K562 (cell line): ENCODE measurements around the gene MDC1. TPM values are rescaled to one million over a fixed set of nuclear protein-coding genes. Genes with fewer than 3 reads are reported as not detected.
A peak's percentile ranks its signal among the peaks of the same experiment; 100 is the strongest.

Source experiments
- CBFA2T3 ChIP-seq: fragments of 450-650 bp; IDR thresholded peaks from 2 replicates; pipeline ENCODE4 v1.6.1; 2017
- HCFC1 ChIP-seq: IDR thresholded peaks from 2 replicates; pipeline ENCODE4 v1.6.1; 2012; ENCODE audit warnings: low read depth, low read length, improper control_type of control experiment
- HDAC1 ChIP-seq, 2 experiments: fragments of 450-650 bp; IDR thresholded peaks; 2 replicates each; pipeline ENCODE4 v1.6.1; 2016 to 2017; ENCODE audit warnings: inconsistent platforms in 1 of 2, mild to moderate bottlenecking in 1 of 2, moderate library complexity in 1 of 2
- HDGF ChIP-seq: fragments of 450-650 bp; IDR thresholded peaks from 2 replicates; pipeline ENCODE4 v1.6.1; 2016
- MED1 ChIP-seq: sonication (generic); formaldehyde crosslinking; IDR thresholded peaks from 2 replicates; pipeline ENCODE4 v1.8.1; 2023; ENCODE audit warnings: missing genetic modification reagents, borderline replicate concordance
- MEIS2 ChIP-seq: fragments of 450-650 bp; IDR thresholded peaks from 2 replicates; pipeline ENCODE4 v1.6.1; 2014; ENCODE audit warnings: mild to moderate bottlenecking; ENCODE audit not compliant: partially characterized antibody
- NR1H2 ChIP-seq: sonication (generic); formaldehyde crosslinking; IDR thresholded peaks from 2 replicates; pipeline ENCODE4 v1.4.0; 2020; ENCODE audit warnings: mild to moderate bottlenecking, missing genetic modification reagents
- NR2C2 ChIP-seq, 2 experiments: fragments of 200-800 bp in 1 of 2; sonication (Bioruptor generic) in 1 of 2; sonication (generic) in 1 of 2; formaldehyde crosslinking in 1 of 2; IDR thresholded peaks; 2 replicates each; pipeline versions ENCODE4 v1.6.1 to v1.8.0; 2016 to 2022; ENCODE audit warnings: mild to moderate bottlenecking in 1 of 2, missing compliant biosample characterization in 1 of 2, missing genetic modification characterization in 1 of 2, missing genetic modification reagents in 1 of 2
- NR3C1 ChIP-seq: sonication (generic); formaldehyde crosslinking; IDR thresholded peaks from 2 replicates; pipeline ENCODE4 v1.8.1; 2022; ENCODE audit warnings: missing genetic modification reagents
- POLR2A ChIP-seq: fragments of 450-650 bp; conservative IDR thresholded peaks from 2 replicates; pipeline ENCODE4 v1.6.1; 2016
- RBM25 ChIP-seq: fragments of 200-400 bp; formaldehyde crosslinking; IDR thresholded peaks from 2 replicates; pipeline ENCODE4 v1.6.1; 2018; ENCODE audit warnings: low read length, low read depth, moderate library complexity; ENCODE audit not compliant: severe bottlenecking
- SMAD4 ChIP-seq: fragments of 250-450 bp; sonication (Bioruptor Pico); conservative IDR thresholded peaks from 2 replicates; pipeline ENCODE4 v1.8.0; 2021; ENCODE audit warnings: inconsistent platforms, mild to moderate bottlenecking, moderate library complexity
- SNRNP70 ChIP-seq: fragments of 200-400 bp; formaldehyde crosslinking; optimal IDR thresholded peaks from 2 replicates; pipeline ENCODE3; 2017; ENCODE audit warnings: low read depth, low read length
- polyA plus RNA-seq, 8 experiments: library from polyadenylated mRNA; depleted of rRNA in 4 of 8; stranded (reverse) in 5 of 8; unstranded in 3 of 8; fragments of >200 nt; fragmentation: Nextera tagmentation in 2 of 8; fragmentation: Illumina TruSeq in 1 of 8; extraction: Ambion mirVana in 2 of 8; extraction: Trizol in 1 of 8; gene quantifications; 2 replicates each; pipeline versions ENCODE4 v1.2.1 to v1.2.3, GENCODE V29; 2011 to 2014; ENCODE audit warnings: inconsistent platforms in 1 of 8, missing spikeins in 1 of 8
- total RNA-seq, 7 experiments: library from RNA; depleted of rRNA in 6 of 7; stranded (reverse); fragments of >200 nt in 6 of 7; fragmentation: Illumina TruSeq in 2 of 7; extraction: Trizol in 2 of 7; gene quantifications; 2 replicates each; pipeline versions ENCODE4 v1.2.1 to v1.2.3, GENCODE V29; 2011 to 2021; ENCODE audit warnings: low replicate concordance in 1 of 7
- TF ChIP-seq, protein P1 (sequence below): fragments of 450-650 bp; IDR thresholded peaks from 2 replicates; pipeline ENCODE4 v1.6.1; 2017; ENCODE audit warnings: antibody characterized with exemption
- TF ChIP-seq, protein P2 (sequence below), 2 experiments: fragments of 150-350 bp in 1 of 2; IDR thresholded peaks; 2 replicates each; pipeline ENCODE4 v1.6.1; 2012 to 2016; ENCODE audit warnings: low read depth in 2 of 2, low read length in 2 of 2, mild to moderate bottlenecking in 1 of 2, moderate library complexity in 1 of 2
- TF ChIP-seq, protein P3 (sequence below): fragments of 250-450 bp; sonication (Bioruptor Pico); IDR thresholded peaks from 2 replicates; pipeline ENCODE4 v1.9.0; 2021; ENCODE audit warnings: mild to moderate bottlenecking
- TF ChIP-seq, protein P4 (sequence below), 2 experiments: IDR thresholded peaks; 2 replicates each; pipeline ENCODE4 v1.6.1; 2011; ENCODE audit warnings: borderline replicate concordance in 1 of 2, control low read depth in 1 of 2, low read depth in 1 of 2, low read length in 1 of 2, mild to moderate bottlenecking in 1 of 2, mixed read lengths in 1 of 2, moderate library complexity in 1 of 2; ENCODE audit not compliant: insufficient read depth in 1 of 2, insufficient read length in 1 of 2, poor library complexity in 1 of 2, severe bottlenecking in 1 of 2; ENCODE audit errors: extremely low read depth in 1 of 2
- TF ChIP-seq, protein P5 (sequence below): fragments of 250-450 bp; sonication (Bioruptor Pico); IDR thresholded peaks from 2 replicates; pipeline ENCODE4 v1.8.0; 2021; ENCODE audit warnings: mild to moderate bottlenecking, moderate library complexity

Gene MDC1
- total and polyA plus RNA-seq, 9 of the 15 experiments (the other 6 are each of a cell fraction or from before 2014, with no cell fraction given) = 8.2 to 114 (median 20.0) TPM

DNA sequence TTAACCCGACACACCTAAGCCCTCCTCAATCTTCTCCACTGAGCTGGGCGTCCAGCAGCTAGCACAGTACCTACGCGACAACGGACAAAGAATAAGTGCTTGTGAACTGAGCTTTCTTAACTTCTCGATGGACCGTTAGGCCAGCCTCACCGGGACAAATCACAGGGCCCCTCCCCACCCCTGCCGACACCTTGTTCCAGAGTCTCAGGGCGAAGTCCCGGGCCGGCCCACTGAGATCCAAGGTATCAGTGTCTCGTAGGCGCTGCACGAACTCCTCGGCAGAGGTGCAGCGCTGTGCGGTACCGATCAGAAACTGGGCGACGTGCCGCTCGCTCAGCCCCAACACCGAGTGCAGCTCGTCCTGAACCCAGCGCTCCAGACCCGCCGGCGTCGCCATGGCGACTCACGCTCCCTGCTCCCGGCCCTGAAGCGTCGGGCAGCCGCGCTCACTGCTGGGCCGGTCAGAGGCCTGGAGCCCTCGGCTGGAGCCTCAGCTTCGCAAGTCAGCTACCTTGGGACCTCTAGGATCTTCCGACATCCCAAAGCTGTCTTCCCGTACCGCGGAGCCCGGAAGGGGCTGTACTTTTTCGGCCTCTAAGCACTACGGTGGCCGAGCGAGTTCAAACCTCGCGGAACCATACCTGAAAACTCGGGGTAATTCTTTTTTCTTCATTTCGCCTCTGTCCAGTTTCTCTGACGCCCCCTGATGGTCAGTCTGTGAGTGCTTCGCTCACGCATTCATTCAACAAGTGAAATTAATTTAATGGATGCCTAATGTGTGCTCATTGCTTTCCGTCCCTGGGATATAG is 44.4 kb downstream of the MDC1 start, which contains the start of gene DHX16 (continued):
- TF ChIP-seq NR2C2 (CRISPR knock-in tag; IDR thresholded peaks at IDR 0.05) (peak; percentile 84), NR2C2 (tag; IDR thresholded peaks at IDR 0.05) (peak; percentile 48; the same call in 1 of the 2 replicates), SMAD4 (peak; percentile 39), POLR2A (peak; percentile 81), MEIS2 (no peak), NR1H2 (CRISPR knock-in tag) (no peak), MED1 (CRISPR knock-in tag) (no peak), HDGF (no peak), HDAC1 (IDR thresholded peaks at IDR 0.05) (peak in 1 of 2 experiments; percentile 93; a peak in 2 of 4 replicates), RBM25 (peak; percentile 60), SNRNP70 (no peak), CBFA2T3 (no peak), HCFC1 (peak; percentile 71), NR3C1 (CRISPR knock-in tag) (no peak)
- TF ChIP-seq, protein P1, sequence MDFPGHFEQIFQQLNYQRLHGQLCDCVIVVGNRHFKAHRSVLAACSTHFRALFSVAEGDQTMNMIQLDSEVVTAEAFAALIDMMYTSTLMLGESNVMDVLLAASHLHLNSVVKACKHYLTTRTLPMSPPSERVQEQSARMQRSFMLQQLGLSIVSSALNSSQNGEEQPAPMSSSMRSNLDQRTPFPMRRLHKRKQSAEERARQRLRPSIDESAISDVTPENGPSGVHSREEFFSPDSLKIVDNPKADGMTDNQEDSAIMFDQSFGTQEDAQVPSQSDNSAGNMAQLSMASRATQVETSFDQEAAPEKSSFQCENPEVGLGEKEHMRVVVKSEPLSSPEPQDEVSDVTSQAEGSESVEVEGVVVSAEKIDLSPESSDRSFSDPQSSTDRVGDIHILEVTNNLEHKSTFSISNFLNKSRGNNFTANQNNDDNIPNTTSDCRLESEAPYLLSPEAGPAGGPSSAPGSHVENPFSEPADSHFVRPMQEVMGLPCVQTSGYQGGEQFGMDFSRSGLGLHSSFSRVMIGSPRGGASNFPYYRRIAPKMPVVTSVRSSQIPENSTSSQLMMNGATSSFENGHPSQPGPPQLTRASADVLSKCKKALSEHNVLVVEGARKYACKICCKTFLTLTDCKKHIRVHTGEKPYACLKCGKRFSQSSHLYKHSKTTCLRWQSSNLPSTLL = no peak
- TF ChIP-seq, protein P2, sequence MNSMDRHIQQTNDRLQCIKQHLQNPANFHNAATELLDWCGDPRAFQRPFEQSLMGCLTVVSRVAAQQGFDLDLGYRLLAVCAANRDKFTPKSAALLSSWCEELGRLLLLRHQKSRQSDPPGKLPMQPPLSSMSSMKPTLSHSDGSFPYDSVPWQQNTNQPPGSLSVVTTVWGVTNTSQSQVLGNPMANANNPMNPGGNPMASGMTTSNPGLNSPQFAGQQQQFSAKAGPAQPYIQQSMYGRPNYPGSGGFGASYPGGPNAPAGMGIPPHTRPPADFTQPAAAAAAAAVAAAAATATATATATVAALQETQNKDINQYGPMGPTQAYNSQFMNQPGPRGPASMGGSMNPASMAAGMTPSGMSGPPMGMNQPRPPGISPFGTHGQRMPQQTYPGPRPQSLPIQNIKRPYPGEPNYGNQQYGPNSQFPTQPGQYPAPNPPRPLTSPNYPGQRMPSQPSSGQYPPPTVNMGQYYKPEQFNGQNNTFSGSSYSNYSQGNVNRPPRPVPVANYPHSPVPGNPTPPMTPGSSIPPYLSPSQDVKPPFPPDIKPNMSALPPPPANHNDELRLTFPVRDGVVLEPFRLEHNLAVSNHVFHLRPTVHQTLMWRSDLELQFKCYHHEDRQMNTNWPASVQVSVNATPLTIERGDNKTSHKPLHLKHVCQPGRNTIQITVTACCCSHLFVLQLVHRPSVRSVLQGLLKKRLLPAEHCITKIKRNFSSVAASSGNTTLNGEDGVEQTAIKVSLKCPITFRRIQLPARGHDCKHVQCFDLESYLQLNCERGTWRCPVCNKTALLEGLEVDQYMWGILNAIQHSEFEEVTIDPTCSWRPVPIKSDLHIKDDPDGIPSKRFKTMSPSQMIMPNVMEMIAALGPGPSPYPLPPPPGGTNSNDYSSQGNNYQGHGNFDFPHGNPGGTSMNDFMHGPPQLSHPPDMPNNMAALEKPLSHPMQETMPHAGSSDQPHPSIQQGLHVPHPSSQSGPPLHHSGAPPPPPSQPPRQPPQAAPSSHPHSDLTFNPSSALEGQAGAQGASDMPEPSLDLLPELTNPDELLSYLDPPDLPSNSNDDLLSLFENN (IDR thresholded peaks at IDR 0.05; ENCODE audit: low read depth in 2 of 2, low read length in 2 of 2) = peak in 1 of 2 experiments; percentile 58; a peak in 1 of 4 replicates
- TF ChIP-seq, protein P3, sequence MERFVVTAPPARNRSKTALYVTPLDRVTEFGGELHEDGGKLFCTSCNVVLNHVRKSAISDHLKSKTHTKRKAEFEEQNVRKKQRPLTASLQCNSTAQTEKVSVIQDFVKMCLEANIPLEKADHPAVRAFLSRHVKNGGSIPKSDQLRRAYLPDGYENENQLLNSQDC (CRISPR knock-in tag) = no peak
- TF ChIP-seq, protein P4, sequence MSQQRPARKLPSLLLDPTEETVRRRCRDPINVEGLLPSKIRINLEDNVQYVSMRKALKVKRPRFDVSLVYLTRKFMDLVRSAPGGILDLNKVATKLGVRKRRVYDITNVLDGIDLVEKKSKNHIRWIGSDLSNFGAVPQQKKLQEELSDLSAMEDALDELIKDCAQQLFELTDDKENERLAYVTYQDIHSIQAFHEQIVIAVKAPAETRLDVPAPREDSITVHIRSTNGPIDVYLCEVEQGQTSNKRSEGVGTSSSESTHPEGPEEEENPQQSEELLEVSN (IDR thresholded peaks at IDR 0.05; ENCODE audit: borderline replicate concordance in 1 of 2, extremely low read depth in 1 of 2, insufficient read depth in 1 of 2, insufficient read length in 1 of 2, low read depth in 1 of 2, low read length in 1 of 2, poor library complexity in 1 of 2, severe bottlenecking in 1 of 2) = peak in 1 of 2 experiments; percentile 17
- TF ChIP-seq, protein P5, sequence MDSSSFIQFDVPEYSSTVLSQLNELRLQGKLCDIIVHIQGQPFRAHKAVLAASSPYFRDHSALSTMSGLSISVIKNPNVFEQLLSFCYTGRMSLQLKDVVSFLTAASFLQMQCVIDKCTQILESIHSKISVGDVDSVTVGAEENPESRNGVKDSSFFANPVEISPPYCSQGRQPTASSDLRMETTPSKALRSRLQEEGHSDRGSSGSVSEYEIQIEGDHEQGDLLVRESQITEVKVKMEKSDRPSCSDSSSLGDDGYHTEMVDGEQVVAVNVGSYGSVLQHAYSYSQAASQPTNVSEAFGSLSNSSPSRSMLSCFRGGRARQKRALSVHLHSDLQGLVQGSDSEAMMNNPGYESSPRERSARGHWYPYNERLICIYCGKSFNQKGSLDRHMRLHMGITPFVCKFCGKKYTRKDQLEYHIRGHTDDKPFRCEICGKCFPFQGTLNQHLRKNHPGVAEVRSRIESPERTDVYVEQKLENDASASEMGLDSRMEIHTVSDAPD (CRISPR knock-in tag) = no peak
